ENCODE results near the gene SCYGR1. TPM values are rescaled to one million over a fixed set of nuclear protein-coding genes. Genes with fewer than 3 reads are reported as not detected.

Gene SCYGR1
- total and polyA plus RNA-seq, 2 donors: not detected

DNA sequence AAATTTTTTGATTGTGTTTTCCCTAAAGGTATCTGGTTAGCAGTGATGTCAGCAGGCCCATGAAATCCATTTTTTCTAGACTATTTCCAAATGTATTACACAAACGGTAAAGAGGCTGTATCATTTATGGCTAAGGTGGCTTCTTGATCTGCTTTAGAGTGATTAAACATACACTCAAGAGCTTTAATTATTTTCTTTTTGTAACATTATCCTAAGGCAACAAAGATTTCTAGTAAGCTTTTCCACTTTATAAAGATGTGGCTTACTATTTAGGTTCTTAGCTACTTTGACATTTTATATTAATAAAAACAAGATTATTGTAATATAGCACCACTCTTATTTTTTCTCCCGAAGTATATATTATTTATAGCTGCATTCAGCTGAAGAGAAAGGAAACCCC is 46.2 kb downstream of the SCYGR1 start:
- 83% methylated on average over 2 of the region's 2 CpGs for WGBS
- Histone ChIP-seq H3K27ac (ENCODE audit: low read depth) (no peak overlapping the region), H3K4me3 (ENCODE audit: low read depth, low read length) (no peak overlapping the region), H3K4me1 (ENCODE audit: insufficient read depth) (no peaks in the 10 kb centered on the region), H3K36me3 (ENCODE audit: insufficient read depth) (no peaks in the 10 kb centered on the region)
- no peak for DNase-seq (ENCODE audit: extremely low spot score)

DNA sequence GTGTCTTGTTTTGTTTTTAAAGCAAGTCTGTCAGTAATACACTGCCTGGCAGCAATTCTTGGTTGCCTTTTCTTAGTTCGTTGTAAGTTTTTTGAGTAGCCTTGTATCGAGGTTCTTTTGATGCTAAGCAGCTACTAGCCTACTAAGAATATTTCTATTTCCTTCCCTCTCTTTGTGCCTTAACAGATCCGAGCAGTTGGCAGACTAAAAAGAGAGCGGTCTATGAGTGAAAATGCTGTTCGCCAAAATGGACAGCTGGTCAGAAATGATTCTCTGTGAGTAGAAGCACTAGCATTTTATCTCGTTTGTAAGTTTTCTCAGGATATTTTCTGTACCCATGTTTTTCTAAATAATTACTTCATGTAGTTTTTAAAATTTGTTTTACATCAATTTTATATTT is 47.6 kb downstream of the SCYGR1 start:
- Histone ChIP-seq H3K27ac (ENCODE audit: low read depth) (no peak overlapping the region), H3K36me3 (ENCODE audit: insufficient read depth) (peaks cover 1% of the 10 kb centered on the region), H3K4me3 (ENCODE audit: low read depth, low read length) (no peak overlapping the region), H3K4me1 (ENCODE audit: insufficient read depth) (no peaks in the 10 kb centered on the region)
- 74% methylated on average over 6 of the region's 6 CpGs for WGBS
- no peak for DNase-seq (ENCODE audit: extremely low spot score)

DNA sequence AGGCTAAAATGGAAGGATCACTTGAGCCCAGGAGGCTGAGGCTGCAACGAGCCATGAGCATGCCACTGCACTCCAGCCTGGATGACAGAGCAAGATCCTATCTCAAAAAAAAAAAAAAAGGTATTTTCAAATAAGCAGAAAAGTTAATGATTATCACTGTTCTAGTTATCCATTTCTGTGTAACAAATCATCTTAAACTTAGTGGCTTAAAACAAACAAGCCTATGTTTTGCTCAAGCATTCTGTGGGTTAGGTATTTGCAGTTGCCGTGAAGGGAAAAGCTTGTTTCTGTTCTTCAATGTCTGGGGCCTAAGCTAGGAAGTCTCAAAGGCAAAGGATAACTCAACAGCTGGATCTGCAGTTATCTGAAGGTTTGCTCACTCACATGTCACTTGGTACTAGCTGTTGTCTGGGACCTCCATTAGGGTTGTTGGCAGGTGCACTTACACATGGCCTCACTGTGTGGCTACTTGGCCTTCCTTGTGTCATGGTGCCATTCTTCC is 48.6 kb downstream of the SCYGR1 start:
- no peak for DNase-seq (ENCODE audit: extremely low spot score)
- WGBS: 91% methylated on average over 2 of the region's 2 CpGs
- H3K27ac ChIP-seq (ENCODE audit: low read depth): no peak overlapping the region
- H3K36me3 ChIP-seq (ENCODE audit: insufficient read depth): peaks cover 1% of the 10 kb centered on the region
- no peaks in the 10 kb centered on the region for H3K4me1 ChIP-seq (ENCODE audit: insufficient read depth)
- no peak overlapping the region for H3K4me3 ChIP-seq (ENCODE audit: low read depth, low read length)

Other genes with a start within 250 kb of the SCYGR1 start
- 0.90 TPM for gene COL4A4, start 223.7 kb downstream of the SCYGR1 start, total RNA-seq
- 2.3 TPM for gene COL4A4, start 223.7 kb downstream of the SCYGR1 start, polyA plus RNA-seq
- 0.74 TPM for gene COL4A3, start 223.3 kb downstream of the SCYGR1 start, total RNA-seq
- 1.4 TPM for gene COL4A3, start 223.3 kb downstream of the SCYGR1 start, polyA plus RNA-seq
- 126 TPM for gene MFF, start 62.7 kb downstream of the SCYGR1 start, total RNA-seq
- gene MFF, start 62.7 kb downstream of the SCYGR1 start, polyA plus RNA-seq: 78.2 TPM
- gene TM4SF20, start 8.6 kb downstream of the SCYGR1 start, total RNA-seq: not detected
- not detected for gene TM4SF20, start 8.6 kb downstream of the SCYGR1 start, polyA plus RNA-seq
- gene AGFG1, start 84.2 kb upstream of the SCYGR1 start, total RNA-seq: 49.0 TPM
- 46.4 TPM for gene AGFG1, start 84.2 kb upstream of the SCYGR1 start, polyA plus RNA-seq
- gene SCYGR2, start 210.9 kb upstream of the SCYGR1 start, total RNA-seq: not detected
- not detected for gene SCYGR2, start 210.9 kb upstream of the SCYGR1 start, polyA plus RNA-seq
- gene SCYGR3, start 226.9 kb upstream of the SCYGR1 start, total RNA-seq: not detected
- gene SCYGR3, start 226.9 kb upstream of the SCYGR1 start, polyA plus RNA-seq: not detected
- gene SCYGR4, start 229.5 kb upstream of the SCYGR1 start, total RNA-seq: not detected
- not detected for gene SCYGR4, start 229.5 kb upstream of the SCYGR1 start, polyA plus RNA-seq

Measured in urinary bladder (tissue), 4 donors.